DMS153 treated with DMSO at 0.1 percent for 48 hours (cell line): ENCODE results near the gene MRPL48.
"Not testable (repeated sequence)": the region's sequence is repeated elsewhere in the genome, so short reads cannot be mapped to it uniquely, and the experiment has no call there.

Experiments used
- DNase-seq: peaks from one replicate; lab custom pipeline; 2025; ENCODE audit not compliant: unreplicated experiment; lab: John Stamatoyannopoulos, UW

Gene MRPL48

GRCh38 chr11:73787643-73788558, at the start of gene MRPL48:
TSS of gene MRPL48 (plus strand) at chr11:73787874. CDS start at chr11:73787972, 98 bp downstream.
- peak; percentile 93 for DNase-seq

GRCh38 chr11:73743045-73743444, 44.6 kb upstream of the MRPL48 start:
- DNase-seq, result no peak

- no peak for DNase-seq
Measured at GRCh38 chr11:73746701-73747100, 41.0 kb upstream of the MRPL48 start.

- DNase-seq, result no peak
Measured at GRCh38 chr11:73747762-73748161, 39.9 kb upstream of the MRPL48 start.

GRCh38 chr11:73748300-73748699, 39.4 kb upstream of the MRPL48 start:
- DNase-seq, result no peak

- DNase-seq, result no peak
Measured at GRCh38 chr11:73749118-73749517, 38.6 kb upstream of the MRPL48 start.

- DNase-seq, result no peak
Measured at GRCh38 chr11:73750228-73750627, 37.4 kb upstream of the MRPL48 start.

GRCh38 chr11:73750862-73751261, 36.8 kb upstream of the MRPL48 start:
- DNase-seq, result not testable (repeated sequence)

- DNase-seq, result no peak
Measured at GRCh38 chr11:73752216-73752867, 35.3 kb upstream of the MRPL48 start.

- no peak for DNase-seq
Measured at GRCh38 chr11:73752903-73753302, 34.8 kb upstream of the MRPL48 start.

- no peak for DNase-seq
Measured at GRCh38 chr11:73753938-73754337, 33.7 kb upstream of the MRPL48 start.

- DNase-seq, result no peak
Measured at GRCh38 chr11:73755670-73756069, 32.0 kb upstream of the MRPL48 start.

- no peak for DNase-seq
Measured at GRCh38 chr11:73757598-73757997, 30.1 kb upstream of the MRPL48 start.

GRCh38 chr11:73758451-73758850, 29.2 kb upstream of the MRPL48 start:
- DNase-seq, result no peak

GRCh38 chr11:73759610-73760134, 28.0 kb upstream of the MRPL48 start:
- DNase-seq, result no peak

GRCh38 chr11:73760135-73760678, 27.5 kb upstream of the MRPL48 start:
- DNase-seq, result no peak

GRCh38 chr11:73760679-73761402, 26.8 kb upstream of the MRPL48 start, which contains the start of gene RAB6A:
TSS of gene RAB6A (minus strand) at chr11:73761074. CDS start at chr11:73760635, 439 bp downstream.
- DNase-seq, result peak; percentile 97

GRCh38 chr11:73761403-73761945, 26.2 kb upstream of the MRPL48 start:
- DNase-seq, result no peak

GRCh38 chr11:73762732-73763131, 24.9 kb upstream of the MRPL48 start:
- no peak for DNase-seq

GRCh38 chr11:73766763-73767162, 20.9 kb upstream of the MRPL48 start:
- DNase-seq, result no peak

- DNase-seq, result not testable (repeated sequence)
Measured at GRCh38 chr11:73770811-73771210, 16.9 kb upstream of the MRPL48 start.
